Mucosa of descending colon (tissue), 3 donors: ENCODE measurements around the gene AREG. TPM values are rescaled to one million over a fixed set of nuclear protein-coding genes. Genes with fewer than 3 reads are reported as not detected.

Experiments
- ATAC-seq: fragments of 200-7000 bp; cut with Tn5 transposase; one replicate; pipeline ENCODE4 v1.9.1; 2020; ENCODE audit warnings: mild to moderate bottlenecking, moderate library complexity
- DNase-seq, 3 donors: peaks; one replicate each; pipeline ENCODE4 v3.0.0-alpha.2; 2020
- H3K36me3 ChIP-seq: fragments of 200-600 bp; one replicate; pipeline ENCODE4 v1.8.0; 2021; ENCODE audit warnings: low read depth, mild to moderate bottlenecking
- H3K4me1 ChIP-seq: fragments of 200-600 bp; one replicate; pipeline ENCODE4 v1.8.0; 2021; ENCODE audit warnings: low read depth, mild to moderate bottlenecking
- H3K4me3 ChIP-seq: fragments of 200-600 bp; one replicate; pipeline ENCODE4 v1.8.0; 2021; ENCODE audit warnings: mild to moderate bottlenecking
- H3K9me3 ChIP-seq: fragments of 200-600 bp; one replicate; pipeline ENCODE4 v1.8.0; 2021; ENCODE audit warnings: mild to moderate bottlenecking
- CTCF ChIP-seq: fragments of 200-600 bp; IDR thresholded peaks from one replicate; pipeline ENCODE4 v1.8.0; 2022; ENCODE audit warnings: antibody characterized with exemption, mild to moderate bottlenecking
- intact Hi-C, 2 donors: fragments of 100-400 bp; cut with DNase I in 1 of 2; cut with micrococcal nuclease in 1 of 2; formaldehyde crosslinking; loops; one replicate each; pipeline versions ENCODE4 v1.11.0 to v1.11.1; 2022; cut with DNase I, micrococcal nuclease
- total RNA-seq, 3 donors: library from RNA; stranded (reverse); fragmentation: NEBNext Ultra II Directional in 2 of 3; extraction: Animal tissue kit (Norgen Biotek cat#: 25700) in 2 of 3; gene quantifications; one replicate each; pipeline versions ENCODE4 v1.2.1 to v1.2.4, GENCODE V29; 2021 to 2023
- donor health status: DM: no; HTN: no; CAD: no; lungs with moderate emphysema.
- donor health status: DM: no; HTN: no; CAD: no.
- donor health status: DM: no; HTN: yes; CAD: no.

The AREG gene
- total RNA-seq, 3 donors from 2014 or later = 16.9 to 26.2 (median 18.9) TPM

- intact Hi-C loops = no loop called here
These were observed 11.3 kb downstream of the AREG start for GRCh38 chr4:74456056-74456744.

GRCh38 chr4:74456849-74457395 is 12.0 kb downstream of the AREG start:
- intact Hi-C loops = no loop called here
- Histone ChIP-seq H3K36me3 (no peaks in the 10 kb centered on the region), H3K9me3 (no peaks in the 10 kb centered on the region), H3K4me3 (no peak overlapping the region), H3K4me1 (no peaks in the 10 kb centered on the region)
- DNase-seq = no peak
- TF ChIP-seq CTCF = no peak
- no peak for ATAC-seq

More at GRCh38 chr4:74456056-74456744, 11.3 kb downstream of the AREG start:
- Histone ChIP-seq H3K36me3 (no peaks in the 10 kb centered on the region), H3K9me3 (no peaks in the 10 kb centered on the region), H3K4me1 (no peaks in the 10 kb centered on the region), H3K4me3 (no peak overlapping the region)
- ATAC-seq = peak; percentile 40
- no peak for TF ChIP-seq CTCF
- DNase-seq = no peak

GRCh38 chr4:74460833-74461232 is 15.9 kb downstream of the AREG start:
- no peaks in the 10 kb centered on the region for H3K36me3 ChIP-seq
- H3K9me3 ChIP-seq = no peaks in the 10 kb centered on the region
- DNase-seq (no peak), ATAC-seq (no peak)
- no peak overlapping the region for H3K4me3 ChIP-seq
- H3K4me1 ChIP-seq = no peaks in the 10 kb centered on the region
- no peak for TF ChIP-seq CTCF
- intact Hi-C loops = no loop called here

GRCh38 chr4:74463123-74463522 is 18.2 kb downstream of the AREG start:
- DNase-seq (no peak), ATAC-seq (no peak)
- Histone ChIP-seq H3K4me3 (no peak overlapping the region), H3K4me1 (no peaks in the 10 kb centered on the region), H3K9me3 (no peaks in the 10 kb centered on the region), H3K36me3 (no peaks in the 10 kb centered on the region)
- TF ChIP-seq CTCF = no peak
- intact Hi-C loops = no loop called here

GRCh38 chr4:74464291-74464690 is 19.4 kb downstream of the AREG start:
- DNase-seq = no peak
- TF ChIP-seq CTCF = no peak
- no peaks in the 10 kb centered on the region for H3K36me3 ChIP-seq
- intact Hi-C loops = no loop called here
- no peaks in the 10 kb centered on the region for H3K4me1 ChIP-seq
- H3K9me3 ChIP-seq = no peaks in the 10 kb centered on the region
- ATAC-seq = no peak
- no peak overlapping the region for H3K4me3 ChIP-seq
